Measurements from ENCODE around the gene RGS3.

RGS3 gene

GRCh38 chr9:113476511-113476916, 13.0 kb downstream of the RGS3 start:
- DNase-seq (ENCODE audit: low read depth, low spot score): no peak
- H3K4me1 ChIP-seq (ENCODE audit: control insufficient read depth, insufficient read depth, low read length): no peaks in the 10 kb centered on the region
- no peaks in the 10 kb centered on the region for H3K9me3 ChIP-seq (ENCODE audit: control insufficient read depth, insufficient read depth, low read length)
- no CpG with 5 or more reads among the region's 4 CpGs for WGBS (ENCODE audit: insufficient coverage, insufficient read length)
- H3K27ac ChIP-seq (ENCODE audit: low read length): no peak overlapping the region
- H3K36me3 ChIP-seq (ENCODE audit: control insufficient read depth, insufficient read depth, low read length): no peaks in the 10 kb centered on the region
- H3K4me3 ChIP-seq (ENCODE audit: low read length): no peak overlapping the region
- no peaks in the 10 kb centered on the region for H3K27me3 ChIP-seq (ENCODE audit: control insufficient read depth, insufficient read depth, low read length)

DNA sequence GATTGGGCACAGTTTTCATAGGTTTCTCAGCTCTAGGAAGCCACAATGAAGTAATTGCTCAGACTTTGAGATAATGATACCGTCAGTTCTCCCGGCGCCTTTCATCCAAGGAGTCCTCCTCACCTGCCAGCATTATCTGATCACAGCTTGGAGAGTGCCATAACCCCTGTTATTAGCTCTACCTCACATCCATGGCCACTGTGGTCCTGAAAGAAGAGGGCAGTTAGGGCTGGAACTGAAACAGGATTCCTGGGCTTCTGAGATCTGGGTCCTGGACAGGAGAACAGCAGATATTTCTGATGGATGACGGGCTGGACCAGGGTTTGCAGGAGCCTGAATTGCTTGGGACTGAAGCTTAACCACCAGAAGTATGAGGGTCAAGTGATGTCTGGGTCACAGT, 13.5 kb downstream of the RGS3 start:
- Histone ChIP-seq H3K4me3 (ENCODE audit: low read length) (no peak overlapping the region), H3K9me3 (ENCODE audit: control insufficient read depth, insufficient read depth, low read length) (no peaks in the 10 kb centered on the region), H3K36me3 (ENCODE audit: control insufficient read depth, insufficient read depth, low read length) (no peaks in the 10 kb centered on the region), H3K27me3 (ENCODE audit: control insufficient read depth, insufficient read depth, low read length) (no peaks in the 10 kb centered on the region), H3K27ac (ENCODE audit: low read length) (no peak overlapping the region), H3K4me1 (ENCODE audit: control insufficient read depth, insufficient read depth, low read length) (no peaks in the 10 kb centered on the region)
- no CpG with 5 or more reads among the region's 4 CpGs for WGBS (ENCODE audit: insufficient coverage, insufficient read length)
- DNase-seq (ENCODE audit: low read depth, low spot score): no peak

DNA sequence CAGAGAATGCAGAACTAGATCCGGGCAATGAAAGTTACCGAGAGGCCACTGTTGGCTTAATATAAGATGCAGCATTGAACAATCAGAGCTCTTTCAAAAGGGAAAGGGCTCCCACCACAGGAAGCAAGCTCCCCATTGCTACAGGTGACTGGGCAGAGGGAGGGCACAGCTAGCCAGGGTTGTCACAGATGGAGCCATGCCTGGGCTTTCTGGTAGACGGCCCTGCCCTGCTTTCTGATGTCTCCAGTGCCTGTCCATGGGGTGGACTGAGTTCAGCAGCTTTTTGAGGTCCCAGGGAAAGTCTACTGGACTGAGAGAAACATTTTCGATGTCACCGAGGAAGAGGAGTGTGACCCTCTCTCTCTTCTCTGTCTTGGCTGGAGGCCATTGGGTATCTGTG, 14.1 kb downstream of the RGS3 start:
- H3K27ac ChIP-seq (ENCODE audit: low read length): no peak overlapping the region
- no peaks in the 10 kb centered on the region for H3K36me3 ChIP-seq (ENCODE audit: control insufficient read depth, insufficient read depth, low read length)
- H3K9me3 ChIP-seq (ENCODE audit: control insufficient read depth, insufficient read depth, low read length): no peaks in the 10 kb centered on the region
- no peak overlapping the region for H3K4me3 ChIP-seq (ENCODE audit: low read length)
- WGBS (ENCODE audit: insufficient coverage, insufficient read length): no CpG with 5 or more reads among the region's 5 CpGs
- H3K4me1 ChIP-seq (ENCODE audit: control insufficient read depth, insufficient read depth, low read length): no peaks in the 10 kb centered on the region
- DNase-seq (ENCODE audit: low read depth, low spot score): no peak
- no peaks in the 10 kb centered on the region for H3K27me3 ChIP-seq (ENCODE audit: control insufficient read depth, insufficient read depth, low read length)

DNA sequence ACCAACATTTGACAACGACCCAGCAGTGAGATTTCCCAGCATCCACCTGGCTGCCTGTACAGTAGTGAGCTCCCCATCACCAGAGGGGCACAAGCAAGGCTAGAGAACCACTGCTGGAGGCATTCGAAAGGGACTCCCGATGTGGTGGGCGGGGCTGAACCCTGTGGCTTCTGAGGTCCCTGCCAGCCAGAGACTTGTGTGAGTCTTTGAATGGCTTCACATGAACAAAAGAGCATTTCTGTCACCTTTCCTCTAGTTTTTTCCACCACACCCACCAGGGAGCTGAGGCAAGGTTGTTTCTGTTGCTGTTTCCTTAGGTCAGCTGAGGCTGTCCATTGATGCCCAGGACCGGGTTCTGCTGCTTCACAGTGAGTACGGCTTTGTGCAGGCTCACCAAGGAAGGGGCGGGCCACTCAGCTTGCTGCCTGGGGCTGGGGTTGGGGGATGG, 15.7 kb downstream of the RGS3 start:
- H3K9me3 ChIP-seq (ENCODE audit: control insufficient read depth, insufficient read depth, low read length): no peaks in the 10 kb centered on the region
- no peaks in the 10 kb centered on the region for H3K4me1 ChIP-seq (ENCODE audit: control insufficient read depth, insufficient read depth, low read length)
- no peak overlapping the region for H3K27ac ChIP-seq (ENCODE audit: low read length)
- WGBS (ENCODE audit: insufficient coverage, insufficient read length): no CpG with 5 or more reads among the region's 7 CpGs
- no peak overlapping the region for H3K4me3 ChIP-seq (ENCODE audit: low read length)
- H3K36me3 ChIP-seq (ENCODE audit: control insufficient read depth, insufficient read depth, low read length): no peaks in the 10 kb centered on the region
- no peaks in the 10 kb centered on the region for H3K27me3 ChIP-seq (ENCODE audit: control insufficient read depth, insufficient read depth, low read length)
- no peak for DNase-seq (ENCODE audit: low read depth, low spot score)

GRCh38 chr9:113480612-113481011, 17.1 kb downstream of the RGS3 start:
- Histone ChIP-seq H3K4me3 (ENCODE audit: low read length) (no peak overlapping the region), H3K4me1 (ENCODE audit: control insufficient read depth, insufficient read depth, low read length) (no peaks in the 10 kb centered on the region), H3K9me3 (ENCODE audit: control insufficient read depth, insufficient read depth, low read length) (no peaks in the 10 kb centered on the region), H3K27ac (ENCODE audit: low read length) (no peak overlapping the region), H3K27me3 (ENCODE audit: control insufficient read depth, insufficient read depth, low read length) (no peaks in the 10 kb centered on the region), H3K36me3 (ENCODE audit: control insufficient read depth, insufficient read depth, low read length) (no peaks in the 10 kb centered on the region)
- WGBS (ENCODE audit: insufficient coverage, insufficient read length): no CpG with 5 or more reads among the region's 4 CpGs
- DNase-seq (ENCODE audit: low read depth, low spot score): no peak

DNA sequence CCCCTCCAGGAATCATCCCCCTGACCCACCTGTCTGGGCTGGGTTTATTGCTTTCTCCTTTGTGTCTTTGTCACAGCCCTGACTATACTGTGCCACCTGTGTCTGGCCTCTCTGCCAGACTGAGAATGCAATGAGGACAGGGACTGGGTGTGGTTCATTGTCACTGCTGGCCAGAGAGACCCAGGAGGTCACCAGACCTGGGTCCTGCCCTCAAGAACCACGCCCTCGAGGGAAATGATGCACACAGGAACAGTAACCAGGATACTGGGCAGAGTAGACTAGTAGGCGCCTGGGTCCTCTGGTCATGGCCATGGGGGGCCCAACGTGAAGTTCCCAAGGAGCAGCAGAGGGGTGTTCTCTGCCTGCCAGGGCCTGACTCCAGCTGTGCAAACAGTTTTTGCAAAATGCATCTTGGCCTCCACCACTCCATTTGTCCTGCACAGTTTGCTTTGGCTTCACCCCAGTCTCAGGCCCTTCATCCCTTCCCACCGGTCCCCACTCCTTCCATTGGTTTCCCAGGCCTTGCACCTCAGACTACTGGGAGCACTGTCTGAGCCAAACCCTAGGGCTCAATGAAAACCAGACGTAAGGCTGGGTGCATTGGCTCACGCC, 17.8 kb downstream of the RGS3 start:
- Histone ChIP-seq H3K4me3 (ENCODE audit: low read length) (no peak overlapping the region), H3K27me3 (ENCODE audit: control insufficient read depth, insufficient read depth, low read length) (no peaks in the 10 kb centered on the region), H3K27ac (ENCODE audit: low read length) (no peak overlapping the region), H3K36me3 (ENCODE audit: control insufficient read depth, insufficient read depth, low read length) (no peaks in the 10 kb centered on the region), H3K9me3 (ENCODE audit: control insufficient read depth, insufficient read depth, low read length) (no peaks in the 10 kb centered on the region), H3K4me1 (ENCODE audit: control insufficient read depth, insufficient read depth, low read length) (no peaks in the 10 kb centered on the region)
- DNase-seq (ENCODE audit: low read depth, low spot score): no peak
- no CpG with 5 or more reads among the region's 7 CpGs for WGBS (ENCODE audit: insufficient coverage, insufficient read length)

DNA sequence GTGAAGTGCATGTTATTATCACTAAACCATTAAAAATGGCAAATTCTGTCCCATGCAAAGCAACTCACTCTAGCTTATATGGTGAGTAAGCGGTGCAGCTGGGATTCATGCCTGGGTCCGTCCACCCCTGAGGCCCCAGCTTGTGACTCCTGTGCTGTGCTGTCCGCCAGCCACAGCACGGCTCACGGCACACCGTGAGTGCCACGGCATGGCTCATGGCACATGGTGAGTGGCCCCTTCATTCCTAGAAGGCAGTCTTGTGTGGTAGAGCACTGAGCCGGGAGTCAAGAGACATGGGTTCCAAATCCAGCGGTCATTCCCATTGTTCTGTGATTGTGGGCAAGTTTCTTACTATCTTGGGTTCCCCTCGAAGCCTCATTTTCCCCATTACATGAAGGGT, 18.8 kb downstream of the RGS3 start:
- no peaks in the 10 kb centered on the region for H3K36me3 ChIP-seq (ENCODE audit: control insufficient read depth, insufficient read depth, low read length)
- H3K27ac ChIP-seq (ENCODE audit: low read length): no peak overlapping the region
- H3K27me3 ChIP-seq (ENCODE audit: control insufficient read depth, insufficient read depth, low read length): no peaks in the 10 kb centered on the region
- H3K4me1 ChIP-seq (ENCODE audit: control insufficient read depth, insufficient read depth, low read length): no peaks in the 10 kb centered on the region
- no peaks in the 10 kb centered on the region for H3K9me3 ChIP-seq (ENCODE audit: control insufficient read depth, insufficient read depth, low read length)
- no CpG with 5 or more reads among the region's 10 CpGs for WGBS (ENCODE audit: insufficient coverage, insufficient read length)
- DNase-seq (ENCODE audit: low read depth, low spot score): no peak
- H3K4me3 ChIP-seq (ENCODE audit: low read length): no peak overlapping the region

DNA sequence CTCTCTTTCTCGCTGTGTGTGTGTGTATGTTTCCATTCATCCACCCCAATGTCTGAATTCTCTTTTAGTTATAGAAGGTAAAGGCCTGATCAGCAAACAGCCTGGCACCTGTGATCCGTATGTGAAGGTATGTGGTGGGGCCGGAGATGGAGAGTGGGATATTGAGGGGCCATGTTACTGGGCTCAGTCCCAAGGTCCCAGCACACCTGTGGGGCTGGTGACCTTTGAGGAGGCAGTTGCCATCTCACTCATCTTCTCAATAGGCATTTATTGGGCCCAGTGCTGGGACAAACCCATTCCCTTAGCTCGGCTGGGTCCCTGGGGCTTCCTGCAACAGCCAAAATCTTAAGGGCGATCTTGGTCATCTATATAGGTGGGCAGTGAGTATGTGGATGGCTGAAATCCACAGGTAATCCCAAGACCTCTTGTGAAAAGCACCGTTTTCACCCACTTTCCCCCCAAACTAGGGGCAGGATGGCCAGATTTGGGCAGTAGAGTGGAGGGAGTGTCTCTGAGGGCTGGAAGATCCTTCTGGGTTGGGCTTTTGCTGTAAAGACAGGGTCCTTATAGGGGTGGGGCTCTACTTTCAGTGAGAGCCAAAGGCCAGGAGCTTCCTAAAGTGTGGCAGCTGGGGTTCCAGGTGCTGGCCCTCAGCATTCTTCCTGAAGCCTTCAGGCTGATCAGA, 19.6 kb downstream of the RGS3 start:
- H3K9me3 ChIP-seq (ENCODE audit: control insufficient read depth, insufficient read depth, low read length): no peaks in the 10 kb centered on the region
- no CpG with 5 or more reads among the region's 6 CpGs for WGBS (ENCODE audit: insufficient coverage, insufficient read length)
- H3K4me1 ChIP-seq (ENCODE audit: control insufficient read depth, insufficient read depth, low read length): no peaks in the 10 kb centered on the region
- H3K27ac ChIP-seq (ENCODE audit: low read length): no peak overlapping the region
- no peaks in the 10 kb centered on the region for H3K36me3 ChIP-seq (ENCODE audit: control insufficient read depth, insufficient read depth, low read length)
- DNase-seq (ENCODE audit: low read depth, low spot score): no peak
- H3K27me3 ChIP-seq (ENCODE audit: control insufficient read depth, insufficient read depth, low read length): no peaks in the 10 kb centered on the region
- no peak overlapping the region for H3K4me3 ChIP-seq (ENCODE audit: low read length)

- DNase-seq (ENCODE audit: low read depth, low spot score): no peak
These were observed 20.2 kb downstream of the RGS3 start for GRCh38 chr9:113483676-113484257.

DNA sequence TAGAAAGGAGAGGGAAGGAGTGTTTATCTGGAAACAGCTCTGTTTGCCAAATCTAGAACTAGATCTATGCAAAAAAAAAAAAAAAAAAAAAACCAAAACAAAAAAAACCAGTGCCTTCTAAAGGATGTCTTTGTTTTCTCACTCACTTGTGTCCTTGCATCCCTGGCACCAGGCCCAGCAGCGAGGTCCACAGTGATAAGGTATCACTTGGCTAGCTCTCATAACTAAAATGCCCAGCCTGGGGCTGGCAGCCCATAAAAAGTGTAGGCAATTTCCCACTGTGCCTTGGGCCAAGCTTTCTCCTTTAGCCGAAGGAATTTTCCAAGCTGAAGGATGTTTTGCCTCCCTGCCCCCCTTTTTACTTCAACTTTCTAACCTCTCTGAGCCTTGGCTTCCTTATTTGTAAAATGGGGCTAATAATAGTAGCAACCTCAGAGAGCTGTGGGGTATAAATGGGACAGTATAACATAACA, 20.8 kb downstream of the RGS3 start:
- H3K27me3 ChIP-seq (ENCODE audit: control insufficient read depth, insufficient read depth, low read length): no peaks in the 10 kb centered on the region
- DNase-seq (ENCODE audit: low read depth, low spot score): no peak
- H3K27ac ChIP-seq (ENCODE audit: low read length): no peak overlapping the region
- H3K4me1 ChIP-seq (ENCODE audit: control insufficient read depth, insufficient read depth, low read length): no peaks in the 10 kb centered on the region
- no peaks in the 10 kb centered on the region for H3K9me3 ChIP-seq (ENCODE audit: control insufficient read depth, insufficient read depth, low read length)
- H3K4me3 ChIP-seq (ENCODE audit: low read length): no peak overlapping the region
- WGBS (ENCODE audit: insufficient coverage, insufficient read length): no CpG with 5 or more reads among the region's 2 CpGs
- no peaks in the 10 kb centered on the region for H3K36me3 ChIP-seq (ENCODE audit: control insufficient read depth, insufficient read depth, low read length)

More at GRCh38 chr9:113483676-113484257, 20.2 kb downstream of the RGS3 start:
- Histone ChIP-seq H3K4me1 (ENCODE audit: control insufficient read depth, insufficient read depth, low read length) (no peaks in the 10 kb centered on the region), H3K27ac (ENCODE audit: low read length) (no peak overlapping the region), H3K9me3 (ENCODE audit: control insufficient read depth, insufficient read depth, low read length) (no peaks in the 10 kb centered on the region), H3K27me3 (ENCODE audit: control insufficient read depth, insufficient read depth, low read length) (no peaks in the 10 kb centered on the region), H3K4me3 (ENCODE audit: low read length) (no peak overlapping the region), H3K36me3 (ENCODE audit: control insufficient read depth, insufficient read depth, low read length) (no peaks in the 10 kb centered on the region)
- WGBS (ENCODE audit: insufficient coverage, insufficient read length): no CpG with 5 or more reads among the region's 9 CpGs

Measured in iPS DF 6.9 (cell line).